ELR (cell line): ENCODE measurements around the gene MC1R.
"Not testable (repeated sequence)": the region's sequence is repeated elsewhere in the genome, so short reads cannot be mapped to it uniquely, and the experiment has no call there.

Experiments
- DNase-seq: peaks from one replicate; pipeline ENCODE4 v3.0.0-alpha.2; 2015; ENCODE audit warnings: low read depth

MC1R gene

DNA sequence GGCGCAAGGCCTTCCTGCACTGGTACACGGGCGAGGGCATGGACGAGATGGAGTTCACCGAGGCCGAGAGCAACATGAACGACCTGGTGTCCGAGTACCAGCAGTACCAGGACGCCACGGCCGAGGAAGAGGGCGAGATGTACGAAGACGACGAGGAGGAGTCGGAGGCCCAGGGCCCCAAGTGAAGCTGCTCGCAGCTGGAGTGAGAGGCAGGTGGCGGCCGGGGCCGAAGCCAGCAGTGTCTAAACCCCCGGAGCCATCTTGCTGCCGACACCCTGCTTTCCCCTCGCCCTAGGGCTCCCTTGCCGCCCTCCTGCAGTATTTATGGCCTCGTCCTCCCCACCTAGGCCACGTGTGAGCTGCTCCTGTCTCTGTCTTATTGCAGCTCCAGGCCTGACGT lies 17.0 kb downstream of the MC1R start:
- DNase-seq, result not testable (repeated sequence)

DNA sequence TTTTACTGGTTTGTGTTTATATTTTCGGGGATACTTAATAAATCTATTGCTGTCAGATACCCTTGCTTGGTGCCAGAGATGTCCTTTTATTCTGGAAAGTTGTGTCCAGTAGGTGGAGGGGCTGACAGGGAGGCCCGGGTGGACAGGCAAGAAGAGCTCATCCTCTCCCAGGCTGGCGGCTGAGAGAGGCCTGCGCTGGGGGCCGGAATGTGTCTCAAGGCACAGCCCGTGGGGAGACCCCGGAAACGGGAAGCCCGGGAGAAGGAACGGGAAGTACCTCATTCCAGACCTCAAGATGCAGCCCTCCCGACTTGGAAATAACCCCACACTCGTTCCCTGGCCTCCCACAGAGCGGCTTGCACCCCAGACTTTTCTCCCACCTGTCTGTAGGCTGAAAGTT lies 17.4 kb downstream of the MC1R start:
- DNase-seq, result no peak

DNA sequence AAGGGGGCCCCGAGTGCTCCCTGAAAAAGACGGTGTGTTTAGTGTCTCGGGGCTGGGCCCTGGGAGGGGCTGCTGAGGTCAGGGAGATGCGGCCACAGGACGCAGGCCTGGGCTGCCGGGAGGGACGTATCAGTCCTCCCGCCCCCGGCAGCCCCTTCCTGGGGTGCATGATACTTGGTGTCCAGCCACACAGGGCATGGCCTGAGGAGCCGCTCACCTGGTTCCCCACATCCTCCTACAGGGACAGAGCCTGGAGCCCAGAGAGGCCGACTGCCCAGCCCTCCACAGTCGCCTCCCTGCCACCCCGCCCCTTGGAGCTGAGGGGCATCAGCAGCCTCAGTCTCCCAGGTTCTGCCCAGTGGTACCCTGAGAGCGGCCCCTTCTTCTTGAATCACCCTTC lies 17.8 kb downstream of the MC1R start:
- no peak for DNase-seq

DNA sequence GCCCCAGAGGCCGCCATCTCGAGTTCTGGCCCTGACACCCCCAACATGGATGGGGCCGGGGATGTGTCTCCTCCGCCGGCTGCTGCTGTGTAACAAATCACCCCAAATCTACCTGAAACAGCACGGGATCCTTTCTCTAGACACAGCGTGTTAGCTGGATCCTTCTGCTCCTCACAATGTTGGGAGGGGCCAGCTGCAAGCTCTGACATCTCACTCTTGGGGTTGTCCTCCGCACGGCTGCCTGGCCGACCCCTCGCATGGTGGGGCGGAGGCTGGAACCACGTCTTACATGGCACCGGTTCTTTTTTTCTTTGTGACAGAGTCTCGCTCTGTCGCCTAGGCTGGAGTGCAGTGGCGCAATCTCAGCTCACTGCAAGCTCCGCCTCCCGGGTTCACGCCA lies 18.3 kb downstream of the MC1R start:
- DNase-seq, result no peak

DNA sequence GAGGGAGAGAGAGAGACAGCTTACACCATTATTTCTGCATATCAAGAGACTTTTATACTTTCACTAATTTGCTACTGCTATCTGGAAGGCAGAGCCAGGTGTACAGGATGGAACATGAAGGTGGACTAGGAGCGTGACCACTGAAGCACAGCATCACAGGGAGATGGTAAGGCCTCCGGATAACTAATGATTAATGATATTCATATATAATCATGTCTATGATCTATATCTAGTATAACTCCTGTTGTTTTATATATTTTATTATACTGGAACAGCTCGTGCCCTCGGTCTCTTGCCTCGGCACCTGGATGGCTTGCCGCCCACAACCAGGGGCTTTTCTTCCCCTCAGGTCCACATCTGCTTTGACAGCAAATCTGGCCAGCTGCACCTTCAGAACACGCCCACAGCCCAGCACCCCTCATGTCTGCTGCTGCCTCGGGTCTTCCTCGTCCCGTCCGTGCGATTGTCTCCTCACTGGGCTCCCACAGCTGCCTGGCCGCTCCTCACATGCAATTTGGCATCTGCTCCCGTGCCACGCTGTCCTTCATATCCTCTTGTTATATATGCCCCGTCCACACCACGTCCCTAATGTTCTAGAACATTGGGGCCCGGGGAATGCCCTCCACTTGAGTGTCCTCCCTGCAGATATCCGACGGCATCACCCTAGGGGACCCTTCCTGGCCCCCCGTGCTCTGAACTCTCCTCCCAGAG lies 19.7 kb downstream of the MC1R start:
- no peak for DNase-seq

DNA sequence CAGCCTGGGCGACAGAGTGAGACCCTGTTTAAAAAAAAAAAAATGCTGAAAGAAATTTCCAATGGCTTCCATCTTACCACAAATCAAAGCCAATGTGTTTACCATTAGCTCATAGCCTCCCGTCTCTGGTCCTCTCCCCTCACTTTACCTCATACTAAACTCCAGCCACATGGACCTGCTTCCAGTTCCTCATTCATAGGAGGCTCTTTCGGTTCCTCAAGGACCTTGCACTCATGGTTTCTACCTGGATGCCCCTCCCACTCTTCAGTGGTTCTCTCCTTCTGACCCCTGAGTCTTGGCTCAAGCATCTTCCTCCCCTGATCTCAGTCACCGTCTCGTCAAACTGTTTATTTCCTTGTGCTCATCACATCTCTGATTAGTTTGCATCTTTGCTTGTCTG lies 26.1 kb downstream of the MC1R start:
- no peak for DNase-seq

DNA sequence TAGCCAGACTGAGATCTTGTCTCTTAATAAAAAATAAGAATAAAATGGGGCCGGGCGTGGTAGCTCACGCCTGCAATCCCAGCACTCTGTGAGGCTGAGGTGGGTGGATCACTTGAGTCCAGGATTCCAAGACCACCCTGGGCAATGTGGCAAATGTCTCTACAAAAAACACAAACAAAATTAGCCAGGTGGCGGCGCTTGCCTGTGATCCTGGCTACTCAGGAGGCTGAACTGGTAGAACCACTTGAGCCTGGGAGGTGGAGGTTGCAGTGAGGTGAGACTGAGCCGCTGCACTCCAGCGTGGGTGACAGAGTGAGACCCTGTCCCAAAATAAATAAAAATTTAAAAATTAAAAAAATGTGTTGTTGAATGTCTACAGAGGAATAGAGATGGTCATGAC lies 27.0 kb downstream of the MC1R start:
- DNase-seq, result no peak

DNA sequence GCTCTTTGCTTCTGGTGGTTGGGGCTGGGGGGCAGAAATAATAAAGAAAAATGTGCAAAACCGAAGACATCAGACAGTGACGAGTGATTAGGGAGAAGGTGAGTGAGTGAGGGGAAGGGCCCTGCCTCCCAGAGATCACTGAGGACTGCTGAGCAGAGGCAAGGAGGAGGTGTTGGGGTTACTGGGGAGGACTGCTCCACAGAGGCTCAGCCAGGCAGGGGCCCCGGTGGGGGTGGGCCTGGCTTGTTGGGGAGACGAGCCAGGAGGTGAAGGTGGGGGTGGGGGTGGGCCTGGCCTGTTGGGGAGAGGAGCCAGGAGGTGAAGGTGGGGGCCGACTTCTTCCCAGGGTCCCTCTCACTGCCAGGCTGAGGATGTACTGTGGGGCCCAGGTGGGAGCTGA lies 27.9 kb downstream of the MC1R start:
- no peak for DNase-seq

DNA sequence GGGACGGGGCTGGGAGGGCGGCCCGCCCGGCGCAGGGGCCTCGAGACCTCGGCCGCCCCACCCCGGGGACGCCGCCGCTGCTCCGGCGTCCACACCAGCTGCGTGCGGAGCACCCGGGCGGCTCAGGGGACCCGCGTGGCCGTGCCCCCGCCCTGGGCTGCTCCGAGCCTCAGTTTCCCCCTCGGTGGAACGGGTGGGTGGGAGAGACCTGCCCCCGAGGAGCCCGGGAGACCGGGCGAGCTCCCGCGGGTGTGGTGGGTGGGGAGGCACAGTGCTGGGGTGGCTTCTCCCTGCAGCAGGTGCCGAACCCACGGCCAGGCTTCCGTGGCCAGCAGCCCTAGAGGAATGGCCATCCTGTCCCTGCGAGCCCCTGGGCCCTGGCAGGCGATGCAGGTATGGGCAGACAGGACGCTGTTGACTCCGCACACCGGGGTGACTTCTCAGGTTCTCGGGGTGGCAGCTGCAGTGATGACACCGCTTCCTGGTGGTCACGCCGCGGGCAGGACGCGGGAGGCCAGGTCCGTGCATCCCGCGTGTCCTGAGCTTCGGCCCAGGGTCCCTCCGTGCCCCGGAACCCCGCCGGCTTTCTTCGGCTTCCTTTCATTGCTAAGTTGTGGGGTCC lies 30.6 kb downstream of the MC1R start:
- DNase-seq, result no peak

DNA sequence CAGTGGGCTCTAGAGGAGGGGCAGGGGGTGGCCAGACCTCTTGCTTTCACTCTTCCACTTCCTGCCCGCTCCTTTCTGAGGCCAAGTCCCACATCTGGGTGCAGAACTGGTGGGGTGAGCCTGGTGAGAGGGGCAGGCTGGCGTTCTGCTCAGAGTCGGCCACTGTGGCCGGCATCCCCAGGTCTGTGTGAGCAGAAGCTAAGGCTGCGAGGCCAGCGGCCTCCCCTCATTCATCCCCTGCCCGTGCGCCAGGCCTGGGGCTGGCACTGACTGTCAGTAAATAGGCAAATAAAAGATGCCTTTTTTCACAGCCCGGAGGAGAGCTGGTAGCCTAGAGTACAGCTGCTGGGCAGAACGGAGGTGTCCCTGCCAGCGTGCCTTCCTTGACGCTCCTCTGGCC lies 31.1 kb downstream of the MC1R start:
- DNase-seq, result no peak

DNA sequence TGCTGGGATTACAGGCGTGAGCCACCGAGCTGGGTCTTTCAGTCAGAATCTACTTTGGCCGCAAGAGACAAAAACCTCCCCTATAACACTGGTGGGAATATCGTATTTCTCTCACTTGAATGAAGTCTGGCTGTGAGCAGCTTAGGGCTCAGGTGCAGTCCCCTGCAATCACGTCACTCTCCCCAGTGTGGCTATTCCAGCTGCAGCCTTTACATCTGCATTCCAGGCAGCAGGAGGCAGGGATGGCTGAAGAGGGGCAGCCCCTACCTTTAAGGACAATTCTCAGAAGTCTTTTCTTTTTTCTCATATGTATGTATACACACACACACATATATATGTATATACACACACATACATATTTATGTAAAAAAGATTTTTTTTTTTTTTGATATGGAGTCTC lies 32.8 kb downstream of the MC1R start:
- DNase-seq, result no peak

DNA sequence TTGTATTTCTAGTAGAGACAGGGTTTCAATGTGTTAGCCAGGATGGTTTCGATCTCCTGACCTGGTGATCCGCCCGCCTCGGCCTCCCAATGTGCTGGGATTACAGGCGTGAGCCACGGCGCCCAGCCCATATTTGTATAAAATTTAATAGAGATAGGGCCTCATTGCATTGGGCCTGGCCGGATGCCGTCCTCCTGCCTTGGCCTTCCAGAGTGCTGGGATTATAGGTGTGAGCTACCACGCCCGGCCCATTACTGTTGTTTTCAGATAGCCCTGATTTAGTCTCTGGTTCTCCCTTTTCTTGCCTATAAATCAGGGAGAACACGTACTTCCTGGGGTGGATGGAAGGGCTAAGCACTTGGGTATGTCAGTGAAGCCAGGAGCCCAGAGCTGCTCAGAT lies 33.4 kb downstream of the MC1R start:
- no peak for DNase-seq

DNA sequence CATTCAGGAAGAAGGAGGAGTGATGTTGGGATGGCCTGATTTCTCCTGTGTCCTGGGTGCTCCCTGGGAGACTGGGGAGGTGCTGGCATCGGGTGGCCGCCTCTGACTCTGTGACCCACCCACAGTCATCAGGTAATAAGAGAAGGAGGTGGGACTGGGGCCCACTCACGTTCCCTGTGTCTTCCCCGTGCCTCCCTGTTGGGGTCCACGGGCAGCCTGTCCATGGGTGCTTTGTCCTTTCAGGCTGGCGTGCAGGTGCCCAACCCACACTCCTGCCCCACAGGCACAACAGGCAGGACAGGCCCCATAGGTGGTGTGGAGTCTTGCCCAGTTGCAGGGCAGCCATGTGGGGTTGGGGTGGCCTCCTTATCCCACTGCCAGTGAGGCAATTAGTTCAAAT lies 33.9 kb downstream of the MC1R start:
- no peak for DNase-seq

DNA sequence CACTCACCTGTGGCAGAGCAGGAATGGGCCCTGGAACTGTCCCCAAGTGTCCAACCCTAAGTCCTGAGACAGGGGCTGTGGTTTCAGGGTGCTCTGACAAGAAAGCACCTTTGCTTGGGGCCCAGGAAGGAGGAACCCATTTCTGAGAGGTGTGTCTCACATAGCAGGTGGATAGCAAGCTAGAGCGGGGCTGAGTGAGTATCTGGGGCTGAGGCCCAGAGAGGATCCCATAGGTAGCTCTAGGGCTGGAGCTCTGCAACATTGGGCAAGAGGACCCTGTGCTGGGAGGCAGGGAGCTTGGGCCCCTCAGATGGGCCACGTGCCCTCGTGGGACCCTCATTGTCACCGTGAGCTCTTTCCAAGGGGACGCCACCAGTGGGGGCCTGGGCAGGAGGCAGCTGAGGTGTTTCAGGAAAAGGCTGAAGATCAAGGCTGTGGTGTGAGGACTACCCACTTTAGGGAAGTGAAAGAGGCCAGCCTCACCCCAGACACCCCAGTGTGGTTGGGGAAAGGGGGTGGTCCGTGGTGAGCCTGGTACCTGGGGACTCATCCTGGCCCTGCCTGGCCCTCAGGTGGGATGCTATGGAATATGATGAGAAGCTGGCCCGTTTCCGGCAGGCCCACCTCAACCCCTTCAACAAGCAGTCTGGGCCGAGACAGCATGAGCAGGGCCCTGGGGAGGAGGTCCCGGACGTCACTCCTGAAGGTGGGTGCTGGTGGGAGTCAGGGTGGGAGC lies 35.2 kb downstream of the MC1R start:
- no peak for DNase-seq

DNA sequence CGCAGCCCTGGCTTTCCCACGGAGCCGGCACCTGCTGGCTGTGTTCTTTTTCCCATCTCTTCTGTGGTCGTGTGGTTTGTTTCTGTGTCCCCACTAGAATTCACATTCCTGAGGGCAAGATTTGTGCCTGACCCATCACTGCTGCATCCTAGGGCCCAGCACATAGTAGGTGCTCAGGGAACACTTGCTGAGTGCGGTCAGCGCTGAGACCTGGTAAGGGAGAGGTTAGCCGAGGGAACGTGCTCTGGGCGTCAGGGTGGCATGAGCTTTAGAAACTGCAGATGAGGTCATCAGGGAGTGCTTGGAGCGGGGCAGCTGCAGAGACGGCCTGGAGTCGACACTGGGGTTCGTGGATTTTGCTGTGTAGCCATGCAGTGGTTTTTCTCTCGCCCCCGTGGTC lies 35.8 kb downstream of the MC1R start:
- DNase-seq, result no peak

DNA sequence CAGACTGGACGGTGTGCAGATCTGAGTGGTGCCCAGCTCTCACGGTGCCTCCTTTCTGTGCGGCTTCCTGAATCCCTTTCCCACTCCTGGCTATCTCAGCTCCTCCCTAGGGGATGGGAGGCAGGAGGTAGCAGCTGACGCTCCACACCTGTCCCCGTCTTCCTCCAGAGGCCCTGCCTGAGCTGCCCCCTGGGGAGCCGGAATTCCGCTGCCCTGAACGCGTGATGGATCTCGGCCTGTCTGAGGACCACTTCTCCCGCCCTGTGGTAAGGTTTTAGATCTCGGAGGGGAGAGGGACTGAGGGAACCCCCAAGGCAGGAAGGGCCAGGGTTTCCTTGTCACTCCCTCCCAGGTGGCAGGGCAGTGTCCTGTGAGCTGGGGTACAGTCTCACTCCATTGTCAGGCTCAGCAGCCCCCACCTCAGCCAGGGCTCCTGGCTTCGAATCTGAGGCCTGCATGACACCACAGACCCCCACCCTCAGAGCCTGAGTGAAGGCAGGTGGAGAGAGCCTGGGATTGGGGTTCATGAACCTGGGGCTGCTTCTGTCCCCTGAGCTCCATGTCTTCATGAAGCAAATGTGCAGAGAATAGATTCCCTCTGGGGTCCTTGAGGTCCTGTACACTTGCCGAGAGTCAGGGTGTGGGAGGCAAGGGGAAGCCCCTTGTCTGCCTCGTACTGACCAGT lies 36.5 kb downstream of the MC1R start:
- no peak for DNase-seq

DNA sequence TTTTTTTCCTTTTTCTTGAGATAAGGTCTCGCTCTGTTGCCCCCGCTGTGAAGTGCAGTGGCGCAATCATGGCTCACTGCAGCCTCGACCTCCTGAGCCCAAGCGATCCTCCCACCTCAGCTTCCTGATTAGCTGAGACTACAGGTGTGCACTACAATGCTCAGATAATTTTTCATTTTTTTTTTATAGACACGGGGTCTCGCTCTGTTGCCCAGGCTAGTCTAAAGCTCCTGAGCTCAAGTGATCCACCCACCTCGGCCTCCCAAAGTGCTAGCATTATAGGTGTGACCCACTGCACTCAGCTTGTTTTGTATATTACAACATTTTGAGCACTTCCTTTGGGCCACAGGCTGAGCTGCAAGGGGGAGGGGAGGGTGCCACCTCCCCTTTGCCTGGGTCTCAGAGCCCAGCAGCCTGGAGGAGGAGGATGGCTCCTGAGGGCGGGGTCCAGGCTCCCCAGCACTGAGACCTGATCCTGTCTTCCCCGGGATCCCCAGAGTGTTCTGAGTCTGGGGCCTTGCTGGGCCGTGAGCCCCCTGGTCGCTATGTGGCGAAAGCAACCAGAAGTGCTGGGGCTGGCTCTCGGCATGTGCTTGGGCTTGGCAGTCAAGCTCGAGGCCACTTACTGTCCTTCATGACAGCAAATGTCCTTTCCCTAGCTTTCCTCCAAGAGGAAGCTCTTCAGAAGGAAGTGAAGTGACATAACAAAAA lies 38.0 kb downstream of the MC1R start:
- no peak for DNase-seq

DNA sequence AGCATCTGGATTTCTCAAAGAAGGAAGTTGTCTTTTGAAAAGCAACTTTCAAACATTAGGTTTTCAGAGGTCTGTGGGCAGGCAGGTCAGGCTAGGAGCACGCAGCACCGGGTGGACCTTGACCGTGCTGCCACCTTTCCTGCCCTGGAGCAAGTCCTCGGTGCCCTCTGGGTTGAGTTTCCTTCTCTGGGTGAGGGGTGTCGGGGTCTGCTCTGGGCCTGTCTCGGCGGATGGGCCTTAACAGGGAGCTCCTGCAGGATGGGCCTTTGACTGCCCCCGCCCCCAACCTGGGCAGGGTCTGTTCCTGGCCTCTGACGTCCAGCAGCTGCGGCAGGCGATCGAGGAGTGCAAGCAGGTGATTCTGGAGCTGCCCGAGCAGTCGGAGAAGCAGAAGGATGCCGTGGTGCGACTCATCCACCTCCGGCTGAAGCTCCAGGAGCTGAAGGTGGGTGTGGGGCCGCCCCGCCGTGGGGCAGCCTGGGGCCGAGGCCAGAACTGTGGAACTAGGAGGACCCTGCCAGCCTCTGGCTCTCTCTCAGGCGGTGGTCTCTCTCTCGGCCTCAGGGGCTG lies 38.6 kb downstream of the MC1R start:
- DNase-seq, result no peak

DNA sequence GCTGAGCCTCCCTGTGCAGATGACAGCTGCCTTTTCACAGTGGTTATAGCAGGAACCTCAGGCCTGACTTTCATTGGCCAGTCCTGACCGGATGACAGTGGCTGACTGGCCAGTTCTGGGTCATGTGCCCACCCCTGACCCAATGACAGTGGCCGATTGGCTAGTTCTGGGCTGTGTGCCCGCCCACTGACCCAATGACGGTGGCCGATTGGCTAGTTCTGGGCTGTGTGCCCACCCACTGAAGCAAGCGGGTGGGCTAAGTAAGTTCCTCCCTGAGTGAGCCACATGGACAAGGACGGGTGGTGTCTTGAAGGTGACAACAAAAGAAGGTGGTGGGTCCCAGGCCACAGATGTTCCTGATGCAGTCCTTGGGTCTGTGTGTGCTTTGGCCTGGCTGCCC lies 39.4 kb downstream of the MC1R start:
- DNase-seq, result peak; percentile 57

DNA sequence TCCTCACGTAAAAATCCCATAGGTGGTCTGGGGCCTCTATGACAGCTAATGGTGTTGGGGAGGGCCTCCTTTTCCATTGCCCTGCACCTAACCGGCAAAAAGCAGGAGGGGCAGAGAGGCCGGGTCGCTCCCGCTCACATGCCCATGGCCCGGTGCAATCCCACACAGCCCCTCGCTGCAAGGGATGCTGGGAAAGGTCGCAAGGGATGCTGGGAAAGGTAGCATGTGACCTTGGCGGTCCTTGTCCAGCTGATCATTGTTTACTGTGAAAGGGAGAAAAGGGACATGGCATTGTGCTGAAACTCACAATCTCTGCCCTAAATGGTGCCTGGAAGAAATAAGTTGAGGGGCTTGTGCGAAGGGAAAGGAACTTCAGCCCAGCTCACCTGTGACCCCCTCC lies 39.9 kb downstream of the MC1R start:
- no peak for DNase-seq

DNA sequence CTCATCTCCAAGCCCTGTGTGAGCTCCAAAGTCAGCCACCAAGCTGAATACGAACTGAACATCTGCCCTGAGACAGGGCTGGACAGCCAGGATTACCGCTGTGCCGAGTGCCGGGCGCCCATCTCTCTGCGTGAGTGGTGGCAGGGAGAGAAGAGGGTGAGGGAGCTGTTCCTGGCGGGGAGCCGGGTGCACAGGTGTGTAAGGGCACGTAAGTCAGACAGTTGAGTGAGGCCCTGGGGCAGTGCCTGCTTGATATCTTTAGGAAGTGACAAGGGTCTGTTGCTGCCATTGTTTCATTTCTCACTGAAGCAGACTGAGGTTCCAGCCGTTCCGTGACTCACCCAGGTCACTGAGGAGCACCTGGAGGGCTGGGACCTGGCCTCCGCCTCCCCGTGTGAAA lies 42.3 kb downstream of the MC1R start:
- DNase-seq, result no peak

DNA sequence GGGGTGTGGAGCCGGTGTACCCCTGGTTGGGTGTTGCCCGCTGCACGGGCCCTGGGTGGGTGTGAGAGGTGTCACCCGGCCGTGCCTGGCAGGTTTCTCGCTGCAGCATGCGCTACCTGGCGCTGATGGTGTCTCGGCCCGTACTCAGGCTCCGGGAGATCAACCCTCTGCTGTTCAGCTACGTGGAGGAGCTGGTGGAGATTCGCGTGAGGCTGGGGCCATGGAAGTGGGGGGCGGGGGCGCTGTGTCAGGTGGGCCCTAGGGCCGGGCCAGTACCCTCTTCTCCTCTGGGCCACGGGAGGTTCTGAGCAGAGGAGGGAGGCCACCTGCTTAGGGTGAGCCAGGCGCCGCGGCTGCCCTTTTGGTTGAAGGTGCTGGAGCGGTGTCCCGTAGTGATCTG lies 43.3 kb downstream of the MC1R start:
- DNase-seq, result no peak
